ENCODE results near the gene CNST.

DNA sequence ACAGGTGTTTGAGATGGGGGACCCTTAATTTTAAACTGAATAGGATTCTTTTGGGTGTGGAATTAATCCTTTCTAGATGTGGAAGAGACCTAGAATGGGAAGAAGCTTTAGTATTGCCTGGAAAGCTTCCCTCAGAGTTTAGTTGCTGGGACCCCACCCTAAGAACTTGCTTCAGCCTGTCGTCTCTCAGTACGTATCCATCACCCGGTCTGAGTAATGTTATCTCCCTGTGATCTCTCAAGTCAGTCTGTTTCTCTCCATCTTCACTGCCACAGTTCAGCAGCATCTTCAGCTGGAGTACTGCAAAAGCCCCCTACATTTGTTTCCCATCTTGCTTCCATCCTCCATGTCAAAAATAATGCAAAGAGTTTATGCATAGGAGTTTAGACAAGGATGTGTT lies 28.9 kb downstream of the CNST start:
- TF ChIP-seq, protein P1, sequence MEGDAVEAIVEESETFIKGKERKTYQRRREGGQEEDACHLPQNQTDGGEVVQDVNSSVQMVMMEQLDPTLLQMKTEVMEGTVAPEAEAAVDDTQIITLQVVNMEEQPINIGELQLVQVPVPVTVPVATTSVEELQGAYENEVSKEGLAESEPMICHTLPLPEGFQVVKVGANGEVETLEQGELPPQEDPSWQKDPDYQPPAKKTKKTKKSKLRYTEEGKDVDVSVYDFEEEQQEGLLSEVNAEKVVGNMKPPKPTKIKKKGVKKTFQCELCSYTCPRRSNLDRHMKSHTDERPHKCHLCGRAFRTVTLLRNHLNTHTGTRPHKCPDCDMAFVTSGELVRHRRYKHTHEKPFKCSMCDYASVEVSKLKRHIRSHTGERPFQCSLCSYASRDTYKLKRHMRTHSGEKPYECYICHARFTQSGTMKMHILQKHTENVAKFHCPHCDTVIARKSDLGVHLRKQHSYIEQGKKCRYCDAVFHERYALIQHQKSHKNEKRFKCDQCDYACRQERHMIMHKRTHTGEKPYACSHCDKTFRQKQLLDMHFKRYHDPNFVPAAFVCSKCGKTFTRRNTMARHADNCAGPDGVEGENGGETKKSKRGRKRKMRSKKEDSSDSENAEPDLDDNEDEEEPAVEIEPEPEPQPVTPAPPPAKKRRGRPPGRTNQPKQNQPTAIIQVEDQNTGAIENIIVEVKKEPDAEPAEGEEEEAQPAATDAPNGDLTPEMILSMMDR (conservative IDR thresholded peaks at IDR 0.05; ENCODE audit: low read length): no peak
- TF ChIP-seq EZH2phosphoT487 (IDR thresholded peaks at IDR 0.05; ENCODE audit: borderline replicate concordance): no peak

Measured in Loucy (cell line).